HG02610 (cell line): ENCODE measurements around the gene POLA1.
"Not testable (repeated sequence)": the region's sequence is repeated elsewhere in the genome, so short reads cannot be mapped to it uniquely, and the experiment has no call there.

ENCODE experiments used
- ATAC-seq: cut with Tn5 transposase; IDR thresholded peaks from one replicate; pipeline ENCODE4 v1.9.1; 2021; ENCODE audit warnings: mild to moderate bottlenecking, moderate library complexity; ENCODE audit not compliant: unreplicated experiment

POLA1 gene

GRCh38 chrX:24693453-24694202 lies at the start of gene POLA1:
Gene POLA1 (plus strand): TSS chrX:24693918. CDS start chrX:24693962, 44 bp downstream.
- ATAC-seq: peak; percentile 97

- ATAC-seq: no peak
Measured at GRCh38 chrX:24646006-24646405, 47.7 kb upstream of the POLA1 start.

GRCh38 chrX:24646745-24647182 lies 47.0 kb upstream of the POLA1 start:
- ATAC-seq: no peak

- peak; percentile 93 for ATAC-seq
Measured at GRCh38 chrX:24647257-24648058, 46.3 kb upstream of the POLA1 start, which contains the start of gene PCYT1B. Gene PCYT1B (minus strand): TSS chrX:24647347. CDS start chrX:24647105, 242 bp downstream.

- no peak for ATAC-seq
Measured at GRCh38 chrX:24648495-24648894, 45.2 kb upstream of the POLA1 start.

GRCh38 chrX:24651783-24652182 lies 41.9 kb upstream of the POLA1 start:
- ATAC-seq: no peak

- ATAC-seq: not testable (repeated sequence)
Measured at GRCh38 chrX:24655679-24656078, 38.0 kb upstream of the POLA1 start.

GRCh38 chrX:24657671-24658386 lies 35.9 kb upstream of the POLA1 start:
- no peak for ATAC-seq

- no peak for ATAC-seq
Measured at GRCh38 chrX:24658421-24658820, 35.3 kb upstream of the POLA1 start.

GRCh38 chrX:24659106-24659505 lies 34.6 kb upstream of the POLA1 start:
- no peak for ATAC-seq

- ATAC-seq: no peak
Measured at GRCh38 chrX:24659646-24660045, 34.1 kb upstream of the POLA1 start.

GRCh38 chrX:24661292-24661691 lies 32.4 kb upstream of the POLA1 start:
- ATAC-seq: no peak

GRCh38 chrX:24662352-24662751 lies 31.4 kb upstream of the POLA1 start:
- ATAC-seq: no peak

- no peak for ATAC-seq
Measured at GRCh38 chrX:24668111-24668510, 25.6 kb upstream of the POLA1 start.

- ATAC-seq: no peak
Measured at GRCh38 chrX:24672701-24673190, 21.0 kb upstream of the POLA1 start.

- no peak for ATAC-seq
Measured at GRCh38 chrX:24673424-24673823, 20.3 kb upstream of the POLA1 start.

GRCh38 chrX:24676403-24677024 lies 17.2 kb upstream of the POLA1 start:
- ATAC-seq: no peak

GRCh38 chrX:24682739-24683432 lies 10.8 kb upstream of the POLA1 start:
- ATAC-seq: no peak

GRCh38 chrX:24684048-24684447 lies 9.7 kb upstream of the POLA1 start:
- no peak for ATAC-seq

- ATAC-seq: no peak
Measured at GRCh38 chrX:24692305-24692704, 1.4 kb upstream of the POLA1 start.
